A549 (cell line): ENCODE data around the gene PLEKHH3. TPM values are rescaled to one million over a fixed set of nuclear protein-coding genes. Genes with fewer than 3 reads are reported as not detected.
A peak's percentile ranks its signal among the peaks of the same experiment; 100 is the strongest.

Source experiments
- ATAC-seq, 2 experiments: fragments of 200-7000 bp in 1 of 2; fragments of >200 bp in 1 of 2; cut with Nextera tagmentation in 1 of 2; cut with Tn5 transposase in 1 of 2; 3 replicates each; pipeline versions ENCODE4 v1.8.0 to v1.9.1; 2018 to 2020; ENCODE audit warnings: mild to moderate bottlenecking in 1 of 2, moderate library complexity in 1 of 2
- CTCF ChIA-PET: fragments of 300-600 bp; sonication (Branson Sonifier 250); formaldehyde crosslinking; extraction: SDS; loops from one replicate; lab custom pipeline; 2021; ENCODE audit warnings: antibody characterized with exemption, inconsistent platforms; lab: Yijun Ruan, JAX
- POLR2A ChIA-PET: fragments of 350-600 bp; formaldehyde crosslinking; extraction: SDS; loops from one replicate; lab custom pipeline; 2021; ENCODE audit warnings: antibody characterized with exemption, inconsistent platforms; lab: Yijun Ruan, JAX
- DNase-seq, 2 experiments: peaks; one replicate each; pipeline versions ENCODE4 v3.0.0 to v3.0.0-alpha.2; 2011 to 2016; ENCODE audit warnings: low read depth in 1 of 2, low spot score in 1 of 2
- FAIRE-seq: peaks from 2 replicates; lab custom pipeline; 2011; peaks lifted over from hg19 to GRCh38; lab: Jason Lieb, UNC
- H3K27ac ChIP-seq, 2 experiments: fragments of >200 bp; sonication (Bioruptor Twin); formaldehyde crosslinking; 3 replicates each; pipeline ENCODE4 v1.5.1; 2016 to 2017
- H3K4me1 ChIP-seq: fragments of >200 bp; sonication (Bioruptor Twin); formaldehyde crosslinking; 3 replicates; pipeline ENCODE4 v1.6.1; 2016
- H3K4me2 ChIP-seq: fragments of >200 bp; sonication (Bioruptor Twin); formaldehyde crosslinking; 3 replicates; pipeline ENCODE4 v1.6.1; 2016
- H3K4me3 ChIP-seq: fragments of >200 bp; sonication (Bioruptor Twin); formaldehyde crosslinking; 3 replicates; pipeline ENCODE4 v1.5.1; 2016
- H3K9me3 ChIP-seq: fragments of >200 bp; sonication (Bioruptor Twin); formaldehyde crosslinking; 3 replicates; pipeline ENCODE4 v1.6.1; 2016
- EHMT2 ChIP-seq: fragments of 200-600 bp; sonication (generic); IDR thresholded peaks from 2 replicates; pipeline ENCODE4 v1.6.1; 2016; ENCODE audit warnings: antibody characterized with exemption, low read depth, mild to moderate bottlenecking, moderate library complexity
- EP300 ChIP-seq, 2 experiments: fragments of >200 bp; sonication (Bioruptor Twin); formaldehyde crosslinking; IDR thresholded peaks; 2 replicates in 1 of 2; 3 replicates in 1 of 2; pipeline ENCODE4 v1.6.1; 2016 to 2017
- FOSL2 ChIP-seq, 2 experiments: fragments of 450-650 bp in 1 of 2; fragments of >200 bp in 1 of 2; sonication (Bioruptor Twin) in 1 of 2; formaldehyde crosslinking; IDR thresholded peaks; 2 replicates each; pipeline versions ENCODE4 v1.5.0 to v1.6.1; 2016 to 2020; ENCODE audit warnings: mild to moderate bottlenecking in 1 of 2, moderate library complexity in 1 of 2
- FOXS1 ChIP-seq: fragments of 250-450 bp; sonication (Bioruptor Pico); IDR thresholded peaks from 2 replicates; pipeline ENCODE4 v1.5.0; 2020; ENCODE audit warnings: mild to moderate bottlenecking, moderate library complexity
- GATA3 ChIP-seq: IDR thresholded peaks from 2 replicates; pipeline ENCODE4 v1.6.1; 2012; ENCODE audit warnings: borderline replicate concordance
- JUNB ChIP-seq: fragments of >200 bp; sonication (Bioruptor Twin); formaldehyde crosslinking; IDR thresholded peaks from 2 replicates; pipeline ENCODE4 v1.6.1; 2016
- MAX ChIP-seq: IDR thresholded peaks from 2 replicates; pipeline ENCODE4 v1.6.1; 2012
- PBX3 ChIP-seq: IDR thresholded peaks from 2 replicates; pipeline ENCODE4 v1.6.1; 2012
- RAD21 ChIP-seq, 2 experiments: fragments of >200 bp in 1 of 2; sonication (Bioruptor Twin) in 1 of 2; formaldehyde crosslinking in 1 of 2; IDR thresholded peaks in 1 of 2; conservative IDR thresholded peaks in 1 of 2; 2 replicates in 1 of 2; 3 replicates in 1 of 2; pipeline ENCODE4 v1.6.1; 2012 to 2018; ENCODE audit warnings: inconsistent platforms in 1 of 2
- RARB ChIP-seq: fragments of 250-450 bp; sonication (Bioruptor Pico); IDR thresholded peaks from 2 replicates; pipeline ENCODE4 v1.8.0; 2021; ENCODE audit warnings: mild to moderate bottlenecking, moderate library complexity
- RCOR1 ChIP-seq: fragments of 150-350 bp; IDR thresholded peaks from 2 replicates; pipeline ENCODE4 v1.6.1; 2014; ENCODE audit warnings: antibody characterized with exemption, low read length, low read depth
- REST ChIP-seq: fragments of 200-600 bp; sonication (generic); IDR thresholded peaks from 2 replicates; pipeline ENCODE4 v1.6.1; 2016; ENCODE audit warnings: antibody characterized with exemption, mild to moderate bottlenecking, moderate library complexity
- SMC3 ChIP-seq: fragments of >200 bp; sonication (Bioruptor Twin); formaldehyde crosslinking; IDR thresholded peaks from 3 replicates; pipeline ENCODE4 v1.6.1; 2018; ENCODE audit warnings: inconsistent platforms
- WGBS: methylation state at CpG from one replicate; pipeline ENCODE4 v1.1.6; 2017; ENCODE audit errors: missing lambda C conversion rate; 5-methylcytosine and 5-hydroxymethylcytosine counted together
- polyA plus RNA-seq, 4 experiments: library from polyadenylated mRNA; depleted of rRNA in 3 of 4; stranded (reverse); fragments of >200 nt; fragmentation: RNase III in 1 of 4; extraction: RNeasy Plus Mini Kit Qiagen cat#74134 plus additional on column Dnase treatment in 1 of 4; gene quantifications; 2 replicates in 3 of 4; 3 replicates in 1 of 4; pipeline ENCODE4 v1.2.3, GENCODE V29; 2011 to 2017
- TF ChIP-seq, protein P1 (sequence below): fragments of >200 bp; sonication (Bioruptor Twin); formaldehyde crosslinking; IDR thresholded peaks from 3 replicates; pipeline ENCODE4 v1.6.1; 2016
- TF ChIP-seq, protein P2 (sequence below): fragments of >200 bp; sonication (Bioruptor Twin); formaldehyde crosslinking; IDR thresholded peaks from 3 replicates; pipeline ENCODE4 v1.5.1; 2016

Gene PLEKHH3
- polyA plus RNA-seq, 2 of the 4 experiments (the other 2 are of a cell fraction): 5.5 to 14.0 TPM

GRCh38 chr17:42623732-42624596 is 52.8 kb downstream of the PLEKHH3 start:
- POLR2A ChIA-PET: interaction anchor here (0.5 to 1.4 kb wide), 6 partner anchors 28 to 55 kb away, joined by 3 to 10 read pairs (median 5); partner anchors contain the start of genes PLEKHH3 and TUBG2
- peak overlapping the region; percentile 52 to 70; a peak in 5 of 6 replicates for H3K27ac ChIP-seq
- peak; percentile 80 to 86 for DNase-seq
- H3K4me1 ChIP-seq: peaks cover 15% of the 10 kb centered on the region
- peak; percentile 85 to 90 for ATAC-seq
- WGBS: 50% methylated on average over 7 of the region's 7 CpGs
- H3K4me3 ChIP-seq: no peak overlapping the region
- CTCF ChIA-PET: interaction anchor here (0.7 to 4.3 kb wide), 16 partner anchors 9 to 140 kb away, joined by 3 to 25 read pairs (median 5); partner anchors contain the start of genes PLEKHH3, PSMC3IP and RAMP2
- peak overlapping the region; percentile 37 for H3K4me2 ChIP-seq
- peak; percentile 41; the same call in 1 of the 2 replicates for TF ChIP-seq JUNB
- TF ChIP-seq MAX: peak; percentile 46; the same call in 1 of the 2 replicates
- no peak for TF ChIP-seq FOXS1
- no peak for TF ChIP-seq GATA3
- TF ChIP-seq EP300 (IDR thresholded peaks at IDR 0.05): no peak
- TF ChIP-seq RAD21 (conservative IDR thresholded peaks at IDR 0.05 in 1 of 2, IDR thresholded peaks at IDR 0.05 in 1 of 2): peak in 1 of 2 experiments; percentile 12; a peak in 2 of 5 replicates
- peak; percentile 30; the same call in 1 of the 2 replicates for TF ChIP-seq FOSL2 (IDR thresholded peaks at IDR 0.05)
- TF ChIP-seq FOSL2 (CRISPR knock-in tag; IDR thresholded peaks at IDR 0.05): peak; percentile 86
- TF ChIP-seq SMC3: 0 out of 3 replicates have a peak, but pooled peaks have one; percentile 8
- peak; percentile 26; the same call in 1 of the 2 replicates for TF ChIP-seq PBX3
- TF ChIP-seq EHMT2: 0 out of 2 replicates have a peak, but pooled peaks have one; percentile 20
- TF ChIP-seq RARB (CRISPR knock-in tag): no peak
- TF ChIP-seq RCOR1: no peak
- TF ChIP-seq, protein P1, sequence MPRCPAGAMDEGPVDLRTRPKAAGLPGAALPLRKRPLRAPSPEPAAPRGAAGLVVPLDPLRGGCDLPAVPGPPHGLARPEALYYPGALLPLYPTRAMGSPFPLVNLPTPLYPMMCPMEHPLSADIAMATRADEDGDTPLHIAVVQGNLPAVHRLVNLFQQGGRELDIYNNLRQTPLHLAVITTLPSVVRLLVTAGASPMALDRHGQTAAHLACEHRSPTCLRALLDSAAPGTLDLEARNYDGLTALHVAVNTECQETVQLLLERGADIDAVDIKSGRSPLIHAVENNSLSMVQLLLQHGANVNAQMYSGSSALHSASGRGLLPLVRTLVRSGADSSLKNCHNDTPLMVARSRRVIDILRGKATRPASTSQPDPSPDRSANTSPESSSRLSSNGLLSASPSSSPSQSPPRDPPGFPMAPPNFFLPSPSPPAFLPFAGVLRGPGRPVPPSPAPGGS: no peak
- TF ChIP-seq REST: no peak
- TF ChIP-seq, protein P2, sequence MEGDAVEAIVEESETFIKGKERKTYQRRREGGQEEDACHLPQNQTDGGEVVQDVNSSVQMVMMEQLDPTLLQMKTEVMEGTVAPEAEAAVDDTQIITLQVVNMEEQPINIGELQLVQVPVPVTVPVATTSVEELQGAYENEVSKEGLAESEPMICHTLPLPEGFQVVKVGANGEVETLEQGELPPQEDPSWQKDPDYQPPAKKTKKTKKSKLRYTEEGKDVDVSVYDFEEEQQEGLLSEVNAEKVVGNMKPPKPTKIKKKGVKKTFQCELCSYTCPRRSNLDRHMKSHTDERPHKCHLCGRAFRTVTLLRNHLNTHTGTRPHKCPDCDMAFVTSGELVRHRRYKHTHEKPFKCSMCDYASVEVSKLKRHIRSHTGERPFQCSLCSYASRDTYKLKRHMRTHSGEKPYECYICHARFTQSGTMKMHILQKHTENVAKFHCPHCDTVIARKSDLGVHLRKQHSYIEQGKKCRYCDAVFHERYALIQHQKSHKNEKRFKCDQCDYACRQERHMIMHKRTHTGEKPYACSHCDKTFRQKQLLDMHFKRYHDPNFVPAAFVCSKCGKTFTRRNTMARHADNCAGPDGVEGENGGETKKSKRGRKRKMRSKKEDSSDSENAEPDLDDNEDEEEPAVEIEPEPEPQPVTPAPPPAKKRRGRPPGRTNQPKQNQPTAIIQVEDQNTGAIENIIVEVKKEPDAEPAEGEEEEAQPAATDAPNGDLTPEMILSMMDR: peak; percentile 29; the same call in 2 of the 3 replicates
- H3K9me3 ChIP-seq: no peaks in the 10 kb centered on the region
- peak; percentile 84 for FAIRE-seq
